GM21717 (cell line): ENCODE results near the gene TBC1D28.
"Not testable (repeated sequence)": the region's sequence is repeated elsewhere in the genome, so short reads cannot be mapped to it uniquely, and the experiment has no call there.

Experiments used
- ATAC-seq: cut with Tn5 transposase; IDR thresholded peaks from one replicate; pipeline ENCODE4 v1.9.1; 2021; ENCODE audit warnings: mild to moderate bottlenecking, moderate library complexity; ENCODE audit not compliant: unreplicated experiment

The TBC1D28 gene

DNA sequence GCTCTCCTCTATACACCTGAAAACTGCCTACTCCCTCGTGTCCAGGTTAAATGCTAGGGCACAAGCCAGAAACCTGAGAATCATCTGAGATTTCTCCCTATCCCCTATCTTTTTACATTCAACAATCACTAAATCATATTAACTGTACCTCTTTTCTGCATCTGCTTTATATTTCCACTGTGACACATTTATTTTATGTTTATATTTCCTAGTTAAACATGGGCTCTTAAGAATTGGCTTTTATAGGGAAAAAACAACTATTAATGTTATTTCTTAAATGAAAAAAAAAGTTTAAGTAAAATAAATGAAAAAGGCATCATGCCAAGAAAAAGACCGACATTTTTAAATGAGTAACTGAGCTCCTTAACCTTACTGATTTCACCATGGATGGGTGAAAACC, 26.6 kb downstream of the TBC1D28 start:
- not testable (repeated sequence) for ATAC-seq

GRCh38 chr17:18613016-18613415, 31.2 kb downstream of the TBC1D28 start:
- not testable (repeated sequence) for ATAC-seq

- ATAC-seq: not testable (repeated sequence)
Measured at GRCh38 chr17:18593138-18593537, 51.1 kb downstream of the TBC1D28 start.
